Gastrocnemius medialis (tissue), 4 donors: ENCODE data around the gene MINDY4. TPM values are rescaled to one million over a fixed set of nuclear protein-coding genes. Genes with fewer than 3 reads are reported as not detected.

ENCODE experiments used
- ATAC-seq, 2 donors: fragments of 150-250 bp; one replicate each; pipeline ENCODE4 v1.9.1; 2016
- DNase-seq, 2 donors: peaks; one replicate each; pipeline ENCODE4 v3.0.0-alpha.2; 2019
- H3K27ac ChIP-seq, 4 donors: fragments of 200-600 bp; sonication (generic); 1 replicate in 1 of 4; 2 replicates in 3 of 4; pipeline ENCODE4 v1.5.1; 2016 to 2018; ENCODE audit warnings: mild to moderate bottlenecking in 2 of 4, moderate library complexity in 1 of 4
- H3K27me3 ChIP-seq, 3 donors: fragments of 200-600 bp; sonication (generic) in 2 of 3; 1 replicate in 1 of 3; 2 replicates in 2 of 3; pipeline versions ENCODE4 v1.5.1 to v1.6.0; 2016 to 2019; ENCODE audit warnings: mild to moderate bottlenecking in 1 of 3, moderate library complexity in 1 of 3
- H3K36me3 ChIP-seq, 2 donors: fragments of 200-600 bp; sonication (generic) in 1 of 2; one replicate each; pipeline ENCODE4 v1.5.1; 2017 to 2018
- H3K4me1 ChIP-seq, 2 donors: fragments of 200-600 bp; sonication (generic) in 1 of 2; one replicate each; pipeline ENCODE4 v1.5.1; 2016 to 2017; ENCODE audit warnings: mild to moderate bottlenecking in 2 of 2
- H3K4me3 ChIP-seq, 4 donors: fragments of 200-600 bp; sonication (generic) in 3 of 4; 1 replicate in 1 of 4; 2 replicates in 3 of 4; pipeline ENCODE4 v1.5.1; 2016 to 2019; ENCODE audit warnings: mild to moderate bottlenecking in 2 of 4
- H3K9me3 ChIP-seq, 3 donors: fragments of 200-600 bp; sonication (generic) in 2 of 3; 1 replicate in 1 of 3; 2 replicates in 2 of 3; pipeline ENCODE4 v1.5.1; 2016 to 2019
- POLR2A ChIP-seq, 2 donors: fragments of 450-650 bp; IDR thresholded peaks; one replicate each; pipeline ENCODE4 v1.6.1; 2017; ENCODE audit warnings: antibody characterized with exemption in 2 of 2, mild to moderate bottlenecking in 2 of 2, moderate library complexity in 2 of 2
- in situ Hi-C, 4 donors: fragments of 200-750 bp; cut with MboI; loops; one replicate each; pipeline versions ENCODE4 v1.15.0 to v1.8.0; 2017; ENCODE audit warnings: low sequenced_read_pairs in 4 of 4
- intact Hi-C: fragments of 100-400 bp; cut with DNase I; formaldehyde crosslinking; loops from one replicate; pipeline ENCODE4 v1.15.1; 2023; ENCODE audit warnings: low total_unique reads
- total RNA-seq, 4 donors: library from RNA; depleted of rRNA; stranded (reverse); fragments of >200 nt; gene quantifications; one replicate each; pipeline versions ENCODE4 v1.1.0 to v1.2.3, GENCODE V29; 2016
- TF ChIP-seq, protein P1 (sequence below), 5 experiments: fragments of 450-650 bp in 3 of 5; fragments of 200-600 bp in 2 of 5; sonication (generic) in 2 of 5; IDR thresholded peaks in 4 of 5; conservative IDR thresholded peaks in 1 of 5; 1 replicate in 4 of 5; 2 replicates in 1 of 5; pipeline ENCODE4 v1.5.1; 2016 to 2019; ENCODE audit warnings: antibody characterized with exemption in 5 of 5, mild to moderate bottlenecking in 3 of 5, moderate library complexity in 3 of 5

MINDY4 gene
- total RNA-seq, 4 donors from 2014 or later, result 1.4 to 4.3 (median 3.0) TPM

- H3K9me3 ChIP-seq, result no peaks in the 10 kb centered on the region
Measured at GRCh38 chr7:30912731-30912985, 141.4 kb downstream of the MINDY4 start.

GRCh38 chr7:30912986-30913811, 142.0 kb downstream of the MINDY4 start:
- intact Hi-C loops (no loop called here), in situ Hi-C loops (no loop called here)
- Histone ChIP-seq H3K36me3 (no peaks in the 10 kb centered on the region), H3K27me3 (no peaks in the 10 kb centered on the region), H3K27ac (peak overlapping the region; percentile 41 to 73 (median 61)), H3K4me1 (peaks cover 3 to 7% of the 10 kb centered on the region in 2 donors), H3K9me3 (no peaks in the 10 kb centered on the region), H3K4me3 (peak overlapping the region; percentile 33 to 49 (median 42))
- ATAC-seq, result no peak
- TF ChIP-seq, protein P1, sequence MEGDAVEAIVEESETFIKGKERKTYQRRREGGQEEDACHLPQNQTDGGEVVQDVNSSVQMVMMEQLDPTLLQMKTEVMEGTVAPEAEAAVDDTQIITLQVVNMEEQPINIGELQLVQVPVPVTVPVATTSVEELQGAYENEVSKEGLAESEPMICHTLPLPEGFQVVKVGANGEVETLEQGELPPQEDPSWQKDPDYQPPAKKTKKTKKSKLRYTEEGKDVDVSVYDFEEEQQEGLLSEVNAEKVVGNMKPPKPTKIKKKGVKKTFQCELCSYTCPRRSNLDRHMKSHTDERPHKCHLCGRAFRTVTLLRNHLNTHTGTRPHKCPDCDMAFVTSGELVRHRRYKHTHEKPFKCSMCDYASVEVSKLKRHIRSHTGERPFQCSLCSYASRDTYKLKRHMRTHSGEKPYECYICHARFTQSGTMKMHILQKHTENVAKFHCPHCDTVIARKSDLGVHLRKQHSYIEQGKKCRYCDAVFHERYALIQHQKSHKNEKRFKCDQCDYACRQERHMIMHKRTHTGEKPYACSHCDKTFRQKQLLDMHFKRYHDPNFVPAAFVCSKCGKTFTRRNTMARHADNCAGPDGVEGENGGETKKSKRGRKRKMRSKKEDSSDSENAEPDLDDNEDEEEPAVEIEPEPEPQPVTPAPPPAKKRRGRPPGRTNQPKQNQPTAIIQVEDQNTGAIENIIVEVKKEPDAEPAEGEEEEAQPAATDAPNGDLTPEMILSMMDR (IDR thresholded peaks at IDR 0.05 in 4 of 5, conservative IDR thresholded peaks at IDR 0.05 in 1 of 5), result no peak
- TF ChIP-seq POLR2A (IDR thresholded peaks at IDR 0.05), result no peak
- DNase-seq, result no peak

More at GRCh38 chr7:30912731-30912985, 141.4 kb downstream of the MINDY4 start:
- Histone ChIP-seq H3K4me1 (peaks cover 3 to 11% of the 10 kb centered on the region in 2 donors), H3K4me3 (peak overlapping the region; percentile 33 to 49 (median 42)), H3K27me3 (no peaks in the 10 kb centered on the region), H3K36me3 (no peaks in the 10 kb centered on the region), H3K27ac (peak overlapping the region in 3 of 4 donors; percentile 58 to 73 (median 64))
- no peak for DNase-seq
- no peak for TF ChIP-seq POLR2A (IDR thresholded peaks at IDR 0.05)
- TF ChIP-seq, protein P1 (IDR thresholded peaks at IDR 0.05 in 4 of 5, conservative IDR thresholded peaks at IDR 0.05 in 1 of 5), result no peak
- intact Hi-C loops, result no loop called here
- in situ Hi-C loops, result no loop called here
- ATAC-seq, result no peak

DNA sequence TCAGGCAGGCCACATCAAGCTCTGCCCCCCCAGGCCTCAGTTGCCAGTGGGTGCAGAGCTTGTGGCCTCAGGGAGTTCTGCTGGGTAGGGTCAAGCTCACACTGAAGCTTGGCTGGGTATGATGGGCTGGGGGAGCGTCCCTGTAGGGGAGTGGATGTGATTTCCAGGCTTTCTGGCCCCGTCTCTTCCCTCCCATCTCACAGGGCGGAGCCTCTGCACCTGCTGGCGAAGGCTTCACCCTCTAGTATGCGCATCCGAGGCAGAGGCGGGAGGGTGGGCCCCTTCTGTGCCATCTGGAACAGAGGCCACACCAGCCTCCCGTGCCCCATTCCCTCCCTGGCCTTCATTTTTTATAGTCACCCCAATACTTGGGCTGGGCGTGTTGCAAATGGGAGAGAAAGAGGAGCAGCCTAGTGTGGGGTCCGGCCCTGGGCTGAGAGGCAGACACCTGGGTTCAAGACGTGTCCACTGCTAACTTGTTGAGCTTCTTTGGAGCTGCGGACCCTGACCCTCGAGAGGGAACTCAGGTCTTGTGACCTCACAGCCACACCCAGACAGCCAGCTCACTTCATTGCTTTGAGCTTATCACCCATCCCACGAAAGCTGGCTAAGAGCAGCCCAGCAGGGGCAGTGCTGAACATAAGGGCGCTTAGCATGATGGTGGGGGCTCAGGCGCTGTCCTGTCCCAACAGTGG, 142.8 kb downstream of the MINDY4 start:
- Histone ChIP-seq H3K4me3 (peak overlapping the region; percentile 33 to 49 (median 42)), H3K27me3 (no peaks in the 10 kb centered on the region), H3K9me3 (no peaks in the 10 kb centered on the region), H3K36me3 (no peaks in the 10 kb centered on the region), H3K27ac (peak overlapping the region; percentile 41 to 73 (median 61)), H3K4me1 (peaks cover 4 to 9% of the 10 kb centered on the region in 2 donors)
- TF ChIP-seq POLR2A (IDR thresholded peaks at IDR 0.05), result no peak
- TF ChIP-seq, protein P1 (IDR thresholded peaks at IDR 0.05 in 4 of 5, conservative IDR thresholded peaks at IDR 0.05 in 1 of 5), result no peak
- ATAC-seq, result no peak
- in situ Hi-C loops, result no loop called here
- intact Hi-C loops, result no loop called here
- DNase-seq, result no peak

DNA sequence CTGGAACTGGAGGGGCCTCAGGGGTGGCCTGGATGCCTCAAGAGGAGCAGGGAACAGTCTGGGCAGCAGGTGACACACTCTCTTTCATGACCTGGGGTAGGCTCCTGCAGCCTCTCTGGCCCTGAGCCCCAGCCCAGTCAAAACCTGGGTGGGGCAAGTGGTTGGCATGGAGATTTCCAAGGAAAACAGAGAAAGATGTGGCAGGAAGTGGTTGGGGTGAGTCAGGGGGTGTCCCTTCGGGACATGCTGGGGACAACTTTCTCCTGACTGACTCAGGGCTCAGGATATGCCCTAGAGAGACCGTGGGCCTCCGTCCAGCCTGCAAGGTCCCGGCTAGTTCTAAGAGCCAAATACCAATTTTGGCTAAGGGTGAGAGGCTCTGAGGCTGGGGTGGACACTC, 143.4 kb downstream of the MINDY4 start:
- H3K4me3 ChIP-seq, result peak overlapping the region; percentile 33 to 49 (median 42)
- ATAC-seq, result peak in 1 of 2 donors; percentile 45
- H3K9me3 ChIP-seq, result no peaks in the 10 kb centered on the region
- peak overlapping the region; percentile 39 to 73 (median 61) for H3K27ac ChIP-seq
- DNase-seq, result peak in 1 of 2 donors; percentile 42
- H3K36me3 ChIP-seq, result no peaks in the 10 kb centered on the region
- no peak for TF ChIP-seq POLR2A (IDR thresholded peaks at IDR 0.05)
- TF ChIP-seq, protein P1 (IDR thresholded peaks at IDR 0.05 in 4 of 5, conservative IDR thresholded peaks at IDR 0.05 in 1 of 5), result no peak
- H3K27me3 ChIP-seq, result no peaks in the 10 kb centered on the region
- H3K4me1 ChIP-seq, result peaks cover 9 to 10% of the 10 kb centered on the region in 2 donors
- intact Hi-C loops (no loop called here), in situ Hi-C loops (no loop called here)
